ENCODE data around the gene SH3BP2. TPM values are rescaled to one million over a fixed set of nuclear protein-coding genes. Genes with fewer than 3 reads are reported as not detected.
A peak's percentile ranks its signal among the peaks of the same experiment; 100 is the strongest.

The SH3BP2 gene
- total and polyA plus RNA-seq, 2 donors from 2014 or later: 27.3 to 128 TPM

DNA sequence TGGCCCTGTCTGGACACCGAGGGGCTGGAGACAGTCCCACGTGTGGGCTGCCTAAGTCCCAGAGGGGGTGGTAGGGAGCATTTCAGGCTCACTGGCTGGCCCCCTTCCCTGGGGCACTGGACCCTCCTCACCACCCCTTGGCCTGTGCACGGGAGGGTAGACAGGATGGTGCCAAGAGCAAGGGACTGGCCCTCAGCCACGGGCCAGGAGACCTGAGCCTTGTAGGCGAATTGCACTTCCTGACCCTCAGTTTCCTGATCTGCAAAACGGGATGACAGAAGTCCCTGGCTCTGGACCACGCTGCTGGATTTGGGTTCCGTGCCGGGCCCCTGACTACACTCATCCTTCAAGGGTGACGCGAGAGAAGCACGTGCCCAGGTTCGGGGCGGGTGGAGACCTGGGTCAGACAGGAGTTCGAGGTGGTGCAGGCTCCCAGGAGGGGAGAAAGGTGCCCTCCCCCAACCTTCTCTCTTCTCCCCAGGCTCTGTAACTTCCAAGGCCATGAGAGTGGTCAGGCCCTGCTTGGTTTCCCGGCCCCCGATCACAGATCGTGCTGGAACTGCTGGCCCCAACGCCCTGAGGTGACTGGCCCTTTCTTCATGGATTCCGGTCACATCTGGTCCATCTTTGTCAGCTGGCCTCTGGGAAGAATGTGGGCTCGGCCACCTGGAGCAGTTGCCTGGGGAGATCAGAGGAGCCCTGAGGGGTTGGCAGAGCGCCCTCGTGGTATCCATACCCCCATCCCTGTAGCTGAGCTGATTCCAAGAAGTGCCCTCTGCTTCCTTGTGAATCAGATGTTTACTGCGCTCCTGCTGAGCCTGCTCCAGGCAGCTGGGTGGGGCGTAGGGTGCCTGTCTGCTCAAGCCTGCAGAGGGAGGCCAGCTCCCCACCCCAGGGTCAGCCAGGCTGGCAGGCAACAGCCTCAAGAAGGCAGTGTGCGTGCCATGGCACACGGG is 3.3 kb downstream of the SH3BP2 start:
- H3K27me3 ChIP-seq (ENCODE audit: control insufficient read depth, insufficient read depth, low read length): no peaks in the 10 kb centered on the region
- peak overlapping the region in 2 of 3 donors; percentile 61 to 78 for H3K4me3 ChIP-seq (ENCODE audit: low read length in 3 of 3)
- H3K9me3 ChIP-seq (ENCODE audit: control insufficient read depth in 2 of 3, insufficient read depth in 1 of 3, low read length in 3 of 3): no peaks in the 10 kb centered on the region
- peak overlapping the region in 1 of 3 donors; percentile 58 for H3K9ac ChIP-seq (ENCODE audit: low read length in 3 of 3)
- TF ChIP-seq, protein P1, sequence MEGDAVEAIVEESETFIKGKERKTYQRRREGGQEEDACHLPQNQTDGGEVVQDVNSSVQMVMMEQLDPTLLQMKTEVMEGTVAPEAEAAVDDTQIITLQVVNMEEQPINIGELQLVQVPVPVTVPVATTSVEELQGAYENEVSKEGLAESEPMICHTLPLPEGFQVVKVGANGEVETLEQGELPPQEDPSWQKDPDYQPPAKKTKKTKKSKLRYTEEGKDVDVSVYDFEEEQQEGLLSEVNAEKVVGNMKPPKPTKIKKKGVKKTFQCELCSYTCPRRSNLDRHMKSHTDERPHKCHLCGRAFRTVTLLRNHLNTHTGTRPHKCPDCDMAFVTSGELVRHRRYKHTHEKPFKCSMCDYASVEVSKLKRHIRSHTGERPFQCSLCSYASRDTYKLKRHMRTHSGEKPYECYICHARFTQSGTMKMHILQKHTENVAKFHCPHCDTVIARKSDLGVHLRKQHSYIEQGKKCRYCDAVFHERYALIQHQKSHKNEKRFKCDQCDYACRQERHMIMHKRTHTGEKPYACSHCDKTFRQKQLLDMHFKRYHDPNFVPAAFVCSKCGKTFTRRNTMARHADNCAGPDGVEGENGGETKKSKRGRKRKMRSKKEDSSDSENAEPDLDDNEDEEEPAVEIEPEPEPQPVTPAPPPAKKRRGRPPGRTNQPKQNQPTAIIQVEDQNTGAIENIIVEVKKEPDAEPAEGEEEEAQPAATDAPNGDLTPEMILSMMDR (IDR thresholded peaks at IDR 0.05; ENCODE audit: borderline replicate concordance, extremely low read depth, insufficient read depth): no peak
- peaks cover 0 to 82% (median 65%) of the 10 kb centered on the region in 3 donors for H3K4me1 ChIP-seq (ENCODE audit: control insufficient read depth in 2 of 3, insufficient read depth in 2 of 3, low read depth in 1 of 3, low read length in 3 of 3)
- H3K27ac ChIP-seq (ENCODE audit: low read depth in 2 of 2, low read length in 2 of 2): peak overlapping the region; percentile 77 to 93
- H3K36me3 ChIP-seq (ENCODE audit: control insufficient read depth in 2 of 3, insufficient read depth in 3 of 3, low read length in 3 of 3): no peaks in the 10 kb centered on the region
- FAIRE-seq: no peak
- intact Hi-C loops (cut with DNase I): no loop called here
- DNase-seq: peak in 4 of 5 donors; percentile 33 to 97 (median 66)

DNA sequence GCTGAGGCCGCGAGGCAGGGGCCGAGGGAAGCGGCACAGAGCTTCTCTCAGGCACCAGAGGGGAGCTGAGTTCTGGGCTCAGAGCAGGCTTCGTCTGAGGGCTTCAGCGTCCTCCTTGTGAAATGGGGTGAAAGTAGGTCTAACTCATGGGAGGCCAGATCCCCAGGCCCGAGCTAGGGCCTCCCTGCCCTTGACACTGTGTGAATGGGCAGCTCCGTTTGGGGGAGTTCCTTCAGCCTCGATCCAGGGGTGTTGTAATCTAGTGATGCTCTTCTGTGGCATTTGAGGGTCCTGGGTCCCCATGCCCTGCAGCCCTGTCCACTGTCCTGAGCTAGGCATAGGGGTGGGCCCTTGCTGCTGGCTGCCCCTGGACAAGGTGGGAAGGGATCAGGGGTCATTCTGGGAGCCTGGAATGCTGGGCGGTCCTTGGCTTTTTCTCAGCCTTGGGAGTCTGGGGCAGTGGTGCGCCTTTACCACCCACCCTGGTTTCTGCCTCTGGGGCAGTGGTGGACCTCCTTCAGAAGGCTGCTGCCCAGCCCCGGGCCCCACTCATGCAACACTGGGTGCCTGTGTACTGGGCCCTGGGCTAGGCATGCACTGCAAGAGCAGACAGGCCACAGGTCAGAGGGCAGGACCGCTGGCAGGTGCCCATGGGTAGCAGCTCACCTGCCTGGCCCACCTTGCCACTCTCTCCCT is 4.1 kb downstream of the SH3BP2 start:
- TF ChIP-seq, protein P1 (IDR thresholded peaks at IDR 0.05; ENCODE audit: borderline replicate concordance, extremely low read depth, insufficient read depth): no peak
- Histone ChIP-seq H3K9ac (ENCODE audit: low read length in 3 of 3) (peak overlapping the region in 2 of 3 donors; percentile 2 to 65), H3K27ac (ENCODE audit: low read depth in 2 of 2, low read length in 2 of 2) (peak overlapping the region; percentile 77 to 93), H3K9me3 (ENCODE audit: control insufficient read depth in 2 of 3, insufficient read depth in 1 of 3, low read length in 3 of 3) (no peaks in the 10 kb centered on the region), H3K4me1 (ENCODE audit: control insufficient read depth in 2 of 3, insufficient read depth in 2 of 3, low read depth in 1 of 3, low read length in 3 of 3) (peaks cover 0 to 79% (median 58%) of the 10 kb centered on the region in 3 donors), H3K36me3 (ENCODE audit: control insufficient read depth in 2 of 3, insufficient read depth in 3 of 3, low read length in 3 of 3) (no peaks in the 10 kb centered on the region), H3K27me3 (ENCODE audit: control insufficient read depth, insufficient read depth, low read length) (no peaks in the 10 kb centered on the region), H3K4me3 (ENCODE audit: low read length in 3 of 3) (peak overlapping the region in 1 of 3 donors; percentile 28)
- peak in 3 of 5 donors; percentile 8 to 74 (median 55) for DNase-seq
- FAIRE-seq: no peak
- intact Hi-C loops (cut with DNase I): no loop called here

DNA sequence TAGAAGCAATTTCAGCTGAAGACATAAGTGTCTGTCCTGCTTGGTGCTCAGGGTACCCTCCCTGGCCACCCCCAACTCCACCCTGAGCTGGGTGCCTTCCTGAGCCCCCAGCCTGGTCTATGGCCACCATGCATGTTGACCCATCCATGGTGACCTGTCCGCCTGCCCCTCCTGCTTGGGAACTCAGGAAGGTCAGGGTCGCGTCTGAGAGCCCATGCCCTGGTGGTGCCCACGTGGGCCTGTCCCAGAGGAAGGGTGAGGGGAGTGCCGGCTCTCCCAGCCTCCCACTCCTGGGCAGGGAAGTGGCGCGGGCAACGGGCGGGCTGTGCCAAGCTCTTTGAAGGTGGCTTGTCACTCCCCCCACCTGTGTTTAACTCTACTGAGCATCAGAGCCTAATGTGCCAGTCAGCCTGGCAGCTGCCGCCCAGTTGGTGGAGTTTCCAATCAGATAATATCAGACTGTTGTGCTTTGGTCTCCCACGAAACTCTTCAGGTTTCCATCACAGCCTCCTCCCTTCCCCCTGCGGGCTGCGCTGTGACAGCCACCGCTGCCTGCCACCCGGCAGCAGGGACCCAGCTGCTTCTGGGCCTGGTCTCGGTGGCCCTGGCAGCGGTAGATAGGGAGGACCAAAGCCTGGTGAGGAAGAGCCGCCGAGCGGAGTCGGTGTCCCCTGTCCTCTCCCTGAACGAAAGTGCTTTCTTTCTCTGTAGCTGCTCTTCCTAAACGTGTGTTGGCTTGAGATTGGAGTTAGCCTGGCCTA is 4.8 kb downstream of the SH3BP2 start:
- FAIRE-seq (no peak), DNase-seq (peak in 3 of 5 donors; percentile 8 to 84 (median 56))
- Histone ChIP-seq H3K9ac (ENCODE audit: low read length in 3 of 3) (peak overlapping the region in 1 of 3 donors; percentile 65), H3K4me1 (ENCODE audit: control insufficient read depth in 2 of 3, insufficient read depth in 2 of 3, low read depth in 1 of 3, low read length in 3 of 3) (peaks cover 0 to 76% (median 56%) of the 10 kb centered on the region in 3 donors), H3K4me3 (ENCODE audit: low read length in 3 of 3) (peak overlapping the region in 1 of 3 donors; percentile 11), H3K9me3 (ENCODE audit: control insufficient read depth in 2 of 3, insufficient read depth in 1 of 3, low read length in 3 of 3) (no peaks in the 10 kb centered on the region), H3K36me3 (ENCODE audit: control insufficient read depth in 2 of 3, insufficient read depth in 3 of 3, low read length in 3 of 3) (no peaks in the 10 kb centered on the region), H3K27ac (ENCODE audit: low read depth in 2 of 2, low read length in 2 of 2) (peak overlapping the region; percentile 77 to 93), H3K27me3 (ENCODE audit: control insufficient read depth, insufficient read depth, low read length) (no peaks in the 10 kb centered on the region)
- intact Hi-C loops (cut with DNase I): no loop called here
- TF ChIP-seq, protein P1 (IDR thresholded peaks at IDR 0.05; ENCODE audit: borderline replicate concordance, extremely low read depth, insufficient read depth): no peak

All from kidney (tissue), 14 donors.